H9 (cell line): ENCODE data around the gene RBM14. TPM values are rescaled to one million over a fixed set of nuclear protein-coding genes. Genes with fewer than 3 reads are reported as not detected.
"Not testable (repeated sequence)": the region's sequence is repeated elsewhere in the genome, so short reads cannot be mapped to it uniquely, and the experiment has no call there.

Experiments
- DNase-seq: peaks from one replicate; pipeline ENCODE4 v3.0.0-alpha.2; 2017
- H2AFZ ChIP-seq: one replicate; pipeline ENCODE4 v1.6.1; 2013; ENCODE audit warnings: mild to moderate bottlenecking, low read length, control low read depth, moderate library complexity
- H2AK5ac ChIP-seq: 2 replicates; pipeline ENCODE4 v1.6.1; 2013; ENCODE audit warnings: low read length, control low read depth, mixed read lengths; ENCODE audit not compliant: insufficient read length
- H2BK120ac ChIP-seq: one replicate; pipeline ENCODE4 v1.6.1; 2013; ENCODE audit warnings: low read depth, mild to moderate bottlenecking, low read length, control low read depth, inconsistent platforms; ENCODE audit not compliant: poor library complexity, severe bottlenecking
- H2BK12ac ChIP-seq: 2 replicates; pipeline ENCODE4 v1.6.1; 2013; ENCODE audit warnings: low read length, control low read depth, mixed read lengths, low read depth; ENCODE audit not compliant: insufficient read length
- H2BK15ac ChIP-seq: 2 replicates; pipeline ENCODE4 v1.6.1; 2013; ENCODE audit warnings: low read depth, low read length, control low read depth
- H2BK20ac ChIP-seq: one replicate; pipeline ENCODE4 v1.6.1; 2013; ENCODE audit warnings: low read depth, mild to moderate bottlenecking, low read length, control low read depth, inconsistent platforms; ENCODE audit not compliant: poor library complexity, severe bottlenecking
- H2BK5ac ChIP-seq: 2 replicates; pipeline ENCODE4 v1.6.1; 2013; ENCODE audit warnings: low read length, control low read depth, mixed read lengths; ENCODE audit not compliant: insufficient read length
- H3K14ac ChIP-seq: 2 replicates; pipeline ENCODE4 v1.6.1; 2013; ENCODE audit warnings: low read length, control low read depth; ENCODE audit not compliant: insufficient read depth
- H3K18ac ChIP-seq: 2 replicates; pipeline ENCODE4 v1.6.1; 2013; ENCODE audit warnings: low read depth, mild to moderate bottlenecking, mixed read lengths, low read length, control low read depth; ENCODE audit not compliant: insufficient read length
- H3K23ac ChIP-seq: 2 replicates; pipeline ENCODE4 v1.6.1; 2013; ENCODE audit warnings: low read length, control low read depth, mixed read lengths, low read depth; ENCODE audit not compliant: insufficient read length
- H3K23me2 ChIP-seq: 2 replicates; pipeline ENCODE4 v1.6.1; 2013; ENCODE audit warnings: low read depth, mild to moderate bottlenecking, mixed read lengths, low read length, control low read depth; ENCODE audit not compliant: insufficient read length, poor library complexity, severe bottlenecking
- H3K27ac ChIP-seq: 2 replicates; pipeline ENCODE4 v1.5.1; 2013; ENCODE audit warnings: low read length, control low read depth, mixed read lengths, low read depth; ENCODE audit not compliant: insufficient read length
- H3K27me3 ChIP-seq: 2 replicates; pipeline ENCODE4 v1.6.1; 2013; ENCODE audit warnings: low read length, control low read depth, inconsistent platforms; ENCODE audit not compliant: insufficient read depth
- H3K4ac ChIP-seq: 2 replicates; pipeline ENCODE4 v1.6.1; 2013; ENCODE audit warnings: low read depth, mild to moderate bottlenecking, control low read depth, inconsistent platforms, low read length, moderate library complexity
- H3K4me1 ChIP-seq: 2 replicates; pipeline ENCODE4 v1.6.1; 2013; ENCODE audit warnings: low read length, control low read depth, inconsistent platforms; ENCODE audit not compliant: insufficient read depth
- H3K4me2 ChIP-seq: 2 replicates; pipeline ENCODE4 v1.6.1; 2013; ENCODE audit warnings: low read length, control low read depth, mixed read lengths; ENCODE audit not compliant: insufficient read length, insufficient read depth
- H3K56ac ChIP-seq: 2 replicates; pipeline ENCODE4 v1.6.1; 2013; ENCODE audit warnings: low read depth, mild to moderate bottlenecking, mixed read lengths, low read length, control low read depth; ENCODE audit not compliant: insufficient read length
- H3K79me1 ChIP-seq: 2 replicates; pipeline ENCODE4 v1.6.1; 2013; ENCODE audit warnings: low read depth, mild to moderate bottlenecking, moderate library complexity, low read length, control low read depth, inconsistent platforms; ENCODE audit not compliant: insufficient read depth, poor library complexity, severe bottlenecking
- H3K79me2 ChIP-seq: 2 replicates; pipeline ENCODE4 v1.6.1; 2013; ENCODE audit warnings: low read length, control low read depth, inconsistent platforms; ENCODE audit not compliant: insufficient read depth
- H3K9ac ChIP-seq: 2 replicates; pipeline ENCODE4 v1.6.1; 2013; ENCODE audit warnings: low read length, control low read depth, mixed read lengths; ENCODE audit not compliant: insufficient read length; ENCODE audit errors: extremely low read depth
- H3K9me3 ChIP-seq: one replicate; pipeline ENCODE4 v1.6.1; 2013; ENCODE audit warnings: low read depth, low read length, inconsistent platforms; ENCODE audit not compliant: control insufficient read depth
- H3T11ph ChIP-seq: one replicate; pipeline ENCODE4 v1.6.1; 2013; ENCODE audit warnings: mild to moderate bottlenecking, low read length, control low read depth, inconsistent platforms
- H4K20me1 ChIP-seq: one replicate; pipeline ENCODE4 v1.6.1; 2013; ENCODE audit not compliant: control insufficient read depth, insufficient read length, insufficient read depth
- H4K5ac ChIP-seq: 2 replicates; pipeline ENCODE4 v1.6.1; 2013; ENCODE audit warnings: low read depth, mild to moderate bottlenecking, mixed read lengths, low read length, control low read depth; ENCODE audit not compliant: insufficient read length
- H4K8ac ChIP-seq: replicated peaks from 2 replicates; pipeline ENCODE4 v1.6.1; 2013; ENCODE audit warnings: low read length, control low read depth, mixed read lengths, low read depth; ENCODE audit not compliant: insufficient read length
- H4K91ac ChIP-seq: 2 replicates; pipeline ENCODE4 v1.6.1; 2013; ENCODE audit warnings: low read depth, mild to moderate bottlenecking, moderate library complexity, mixed read lengths, low read length, control low read depth; ENCODE audit not compliant: insufficient read length
- H3K27ac Mint-ChIP-seq, 3 experiments: 2 replicates in 2 of 3; 3 replicates in 1 of 3; pipeline ENCODE4 v1.8.0; 2020 to 2021; ENCODE audit warnings: mixed read lengths in 3 of 3, mild to moderate bottlenecking in 1 of 3, moderate library complexity in 1 of 3
- H3K27me3 Mint-ChIP-seq: 2 replicates; pipeline ENCODE4 v1.8.0; 2021; ENCODE audit warnings: low read depth, mild to moderate bottlenecking, moderate library complexity, mixed read lengths
- H3K36me3 Mint-ChIP-seq, 3 experiments: 2 replicates in 2 of 3; 3 replicates in 1 of 3; pipeline ENCODE4 v1.8.0; 2020 to 2021; ENCODE audit warnings: low read depth in 3 of 3, mixed read lengths in 3 of 3; ENCODE audit not compliant: insufficient read depth in 1 of 3
- H3K4me1 Mint-ChIP-seq, 2 experiments: 2 replicates each; pipeline ENCODE4 v1.8.0; 2020; ENCODE audit warnings: mixed read lengths in 2 of 2
- H3K4me3 Mint-ChIP-seq, 2 experiments: 2 replicates in 1 of 2; 3 replicates in 1 of 2; pipeline ENCODE4 v1.8.0; 2020 to 2021; ENCODE audit warnings: mild to moderate bottlenecking in 2 of 2, mixed read lengths in 2 of 2, moderate library complexity in 1 of 2
- H3K9me3 Mint-ChIP-seq, 2 experiments: 2 replicates in 1 of 2; 3 replicates in 1 of 2; pipeline ENCODE4 v1.8.0; 2020; ENCODE audit warnings: mild to moderate bottlenecking in 2 of 2, mixed read lengths in 2 of 2, moderate library complexity in 1 of 2
- WGBS: extraction: QIAGEN DNeasy Blood & Tissue Kit; methylation state at CpG from one replicate; pipeline ENCODE4 v1.1.7; 2013; ENCODE audit warnings: missing lambda C conversion rate, low lambda C conversion rate, mixed read lengths; ENCODE audit not compliant: insufficient read length; ENCODE audit errors: extremely low coverage; 5-methylcytosine and 5-hydroxymethylcytosine counted together
- total RNA-seq: library from RNA; stranded (reverse); gene quantifications from 2 replicates; pipeline ENCODE4 v1.2.1, GENCODE V29; 2021
- TF ChIP-seq, protein P1 (sequence below): fragments of 200-600 bp; sonication (generic); conservative IDR thresholded peaks from 3 replicates; pipeline ENCODE4 v1.8.0; 2021; ENCODE audit warnings: antibody characterized with exemption, mild to moderate bottlenecking

RBM14 gene
- total RNA-seq, 1 experiment from 2014 or later = 171 TPM

DNA sequence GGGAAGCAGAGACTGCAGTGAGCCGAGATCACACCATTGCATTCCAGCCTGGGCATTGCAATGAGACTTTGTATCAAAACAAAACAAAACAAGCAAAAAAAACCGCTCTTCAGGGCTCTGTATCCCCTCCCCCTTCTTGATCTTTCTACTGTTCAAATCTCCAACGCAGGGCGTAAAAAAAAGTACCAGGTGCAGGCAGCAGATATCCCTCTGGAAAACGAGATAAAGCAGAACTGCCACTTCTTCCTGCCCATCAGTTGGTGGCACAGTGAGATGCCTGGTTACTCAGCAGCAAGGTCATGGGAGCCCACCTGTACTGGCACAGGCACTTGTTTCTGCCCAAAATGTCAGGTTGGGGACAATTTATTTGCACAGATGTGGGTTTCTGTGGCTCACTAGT lies 12.3 kb upstream of the RBM14 start:
- H3K27me3 ChIP-seq = no peaks in the 10 kb centered on the region
- Mint-ChIP-seq H3K36me3 (peaks cover 2 to 72% (median 56%) of the 10 kb centered on the region in 3 experiments; a peak in 6 of 7 replicates), H3K9me3 (no peaks in the 10 kb centered on the region), H3K27me3 (no peaks in the 10 kb centered on the region), H3K4me3 (no peak overlapping the region), H3K4me1 (no peaks in the 10 kb centered on the region), H3K27ac (no peak overlapping the region)
- H3K9me3 ChIP-seq = no peaks in the 10 kb centered on the region
- no peak overlapping the region for H2BK5ac ChIP-seq
- H2AFZ ChIP-seq = no peak overlapping the region
- H3K56ac ChIP-seq = no peak overlapping the region
- H3K18ac ChIP-seq = no peak overlapping the region
- H3K27ac ChIP-seq = no peak overlapping the region
- no peak overlapping the region for H2BK20ac ChIP-seq
- TF ChIP-seq, protein P1, sequence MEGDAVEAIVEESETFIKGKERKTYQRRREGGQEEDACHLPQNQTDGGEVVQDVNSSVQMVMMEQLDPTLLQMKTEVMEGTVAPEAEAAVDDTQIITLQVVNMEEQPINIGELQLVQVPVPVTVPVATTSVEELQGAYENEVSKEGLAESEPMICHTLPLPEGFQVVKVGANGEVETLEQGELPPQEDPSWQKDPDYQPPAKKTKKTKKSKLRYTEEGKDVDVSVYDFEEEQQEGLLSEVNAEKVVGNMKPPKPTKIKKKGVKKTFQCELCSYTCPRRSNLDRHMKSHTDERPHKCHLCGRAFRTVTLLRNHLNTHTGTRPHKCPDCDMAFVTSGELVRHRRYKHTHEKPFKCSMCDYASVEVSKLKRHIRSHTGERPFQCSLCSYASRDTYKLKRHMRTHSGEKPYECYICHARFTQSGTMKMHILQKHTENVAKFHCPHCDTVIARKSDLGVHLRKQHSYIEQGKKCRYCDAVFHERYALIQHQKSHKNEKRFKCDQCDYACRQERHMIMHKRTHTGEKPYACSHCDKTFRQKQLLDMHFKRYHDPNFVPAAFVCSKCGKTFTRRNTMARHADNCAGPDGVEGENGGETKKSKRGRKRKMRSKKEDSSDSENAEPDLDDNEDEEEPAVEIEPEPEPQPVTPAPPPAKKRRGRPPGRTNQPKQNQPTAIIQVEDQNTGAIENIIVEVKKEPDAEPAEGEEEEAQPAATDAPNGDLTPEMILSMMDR = no peak
- H2BK12ac ChIP-seq = no peak overlapping the region
- H3K14ac ChIP-seq = no peak overlapping the region
- H3K4ac ChIP-seq = no peak overlapping the region
- no peak overlapping the region for H3K23ac ChIP-seq
- H3K79me1 ChIP-seq = no peaks in the 10 kb centered on the region
- no peak overlapping the region for H4K5ac ChIP-seq
- H3K9ac ChIP-seq = no peak overlapping the region
- no peak overlapping the region for H2AK5ac ChIP-seq
- no peak overlapping the region for H3T11ph ChIP-seq
- H4K20me1 ChIP-seq = no peaks in the 10 kb centered on the region
- H4K8ac ChIP-seq = no peak overlapping the region
- no peak overlapping the region for H2BK120ac ChIP-seq
- no peaks in the 10 kb centered on the region for H3K4me1 ChIP-seq
- WGBS = no CpG with 5 or more reads among the region's 5 CpGs
- no peaks in the 10 kb centered on the region for H3K23me2 ChIP-seq
- no peaks in the 10 kb centered on the region for H3K79me2 ChIP-seq
- no peak for DNase-seq
- H3K4me2 ChIP-seq = no peak overlapping the region
- H4K91ac ChIP-seq = no peak overlapping the region
- no peak overlapping the region for H2BK15ac ChIP-seq

DNA sequence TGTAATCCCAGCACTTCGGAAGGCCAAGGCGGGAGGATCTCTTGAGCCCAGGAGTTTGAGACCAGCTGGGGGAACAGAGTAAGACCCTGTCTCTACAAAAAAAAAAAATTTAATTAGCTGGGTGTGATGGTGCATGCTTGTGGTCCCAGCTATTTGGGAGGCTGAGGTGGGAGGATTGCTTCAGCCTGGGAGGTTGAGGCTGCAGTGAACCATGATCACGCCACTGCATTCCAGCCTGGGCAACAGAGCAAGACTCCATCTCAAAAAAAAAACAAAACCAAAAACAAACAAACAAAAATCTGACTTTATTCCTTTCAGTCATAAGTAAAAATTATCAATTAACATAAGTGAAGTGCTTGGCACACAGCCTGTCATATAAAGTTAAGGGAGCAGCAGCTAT lies 9.8 kb upstream of the RBM14 start:
- H3K9me3 Mint-ChIP-seq, H3K18ac ChIP-seq, H3K9ac ChIP-seq, DNase-seq, H3K9me3 ChIP-seq, H3K27ac Mint-ChIP-seq, H3K4me3 Mint-ChIP-seq, H3K4me2 ChIP-seq, H2BK12ac ChIP-seq, H2BK5ac ChIP-seq, H3K23ac ChIP-seq, H3K4ac ChIP-seq, H2AFZ ChIP-seq, H3K27ac ChIP-seq, H3K27me3 Mint-ChIP-seq, H3T11ph ChIP-seq, H2BK120ac ChIP-seq, H2AK5ac ChIP-seq, H3K27me3 ChIP-seq, H3K56ac ChIP-seq, H4K91ac ChIP-seq, H4K5ac ChIP-seq, H3K14ac ChIP-seq, H2BK20ac ChIP-seq, H3K79me1 ChIP-seq, H3K4me1 Mint-ChIP-seq, H3K4me1 ChIP-seq, H4K8ac ChIP-seq, H3K79me2 ChIP-seq, H2BK15ac ChIP-seq, H4K20me1 ChIP-seq, H3K23me2 ChIP-seq: not testable (repeated sequence)
- H3K36me3 Mint-ChIP-seq = peaks cover 0 to 58% (median 50%) of the 10 kb centered on the region in 3 experiments; a peak in 6 of 7 replicates
- WGBS = no CpG with 5 or more reads among the region's 3 CpGs
